Fibroblast of pulmonary artery (primary cell): Measurements from ENCODE around the gene LRRC41.
"Not testable (repeated sequence)": the region's sequence is repeated elsewhere in the genome, so short reads cannot be mapped to it uniquely, and the experiment has no call there.

Source experiments
- DNase-seq: peaks from one replicate; pipeline ENCODE4 v3.0.0-alpha.2; 2010; ENCODE audit warnings: low read depth
- H3K4me3 ChIP-seq: replicated peaks from 2 replicates; pipeline ENCODE4 v1.5.1; 2011; ENCODE audit warnings: low read depth, mild to moderate bottlenecking, control low read depth, low read length, moderate library complexity
- CTCF ChIP-seq: IDR thresholded peaks from 2 replicates; pipeline ENCODE4 v1.5.1; 2011; ENCODE audit warnings: mild to moderate bottlenecking, control low read depth, low read length, inconsistent platforms; ENCODE audit errors: missing control alignments

The LRRC41 gene

GRCh38 chr1:46334030-46334384, 30.6 kb upstream of the LRRC41 start:
- TF ChIP-seq CTCF: no peak
- no peak for DNase-seq
- no peak overlapping the region for H3K4me3 ChIP-seq

GRCh38 chr1:46333300-46334029, 30.0 kb upstream of the LRRC41 start:
- peak; percentile 57 for DNase-seq
- no peak overlapping the region for H3K4me3 ChIP-seq
- peak; percentile 42 for TF ChIP-seq CTCF

- DNase-seq, H3K4me3 ChIP-seq: not testable (repeated sequence)
Measured at GRCh38 chr1:46331786-46332540, 28.5 kb upstream of the LRRC41 start.

GRCh38 chr1:46330381-46330780, 27.0 kb upstream of the LRRC41 start:
- DNase-seq, H3K4me3 ChIP-seq: not testable (repeated sequence)

GRCh38 chr1:46329807-46330206, 26.4 kb upstream of the LRRC41 start:
- not testable (repeated sequence) for DNase-seq, H3K4me3 ChIP-seq

- not testable (repeated sequence) for DNase-seq
Measured at GRCh38 chr1:46328182-46328581, 24.8 kb upstream of the LRRC41 start.

GRCh38 chr1:46325285-46326076, 22.1 kb upstream of the LRRC41 start:
- H3K4me3 ChIP-seq, DNase-seq: not testable (repeated sequence)

More at GRCh38 chr1:46328182-46328581, 24.8 kb upstream of the LRRC41 start:
- not testable (repeated sequence) for H3K4me3 ChIP-seq

GRCh38 chr1:46322191-46322590, 18.8 kb upstream of the LRRC41 start:
- not testable (repeated sequence) for H3K4me3 ChIP-seq, DNase-seq

- not testable (repeated sequence) for DNase-seq, H3K4me3 ChIP-seq
Measured at GRCh38 chr1:46319960-46320914, 16.8 kb upstream of the LRRC41 start.

- DNase-seq, H3K4me3 ChIP-seq: not testable (repeated sequence)
Measured at GRCh38 chr1:46319301-46319700, 15.9 kb upstream of the LRRC41 start.
